Mesendoderm (in vitro differentiated cells): ENCODE measurements around the gene IGDCC3.

Source experiments
- DNase-seq: peaks from one replicate; pipeline ENCODE4 v3.0.0; 2013
- H2AK5ac ChIP-seq: 2 replicates; pipeline ENCODE4 v1.6.1; 2013; ENCODE audit warnings: low read length, inconsistent platforms
- H2BK120ac ChIP-seq: 2 replicates; pipeline ENCODE4 v1.6.1; 2013; ENCODE audit warnings: low read depth, mild to moderate bottlenecking, low read length, moderate library complexity, mixed read lengths
- H2BK15ac ChIP-seq: replicated peaks from 2 replicates; pipeline ENCODE4 v1.6.1; 2013; ENCODE audit warnings: low read depth, mild to moderate bottlenecking, moderate library complexity
- H2BK5ac ChIP-seq: 2 replicates; pipeline ENCODE4 v1.6.1; 2013; ENCODE audit warnings: low read length, inconsistent platforms
- H3K18ac ChIP-seq: 2 replicates; pipeline ENCODE4 v1.6.1; 2013; ENCODE audit warnings: mild to moderate bottlenecking, low read length, mixed read lengths
- H3K23ac ChIP-seq: one replicate; pipeline ENCODE4 v1.6.1; 2013; ENCODE audit warnings: low read length
- H3K27ac ChIP-seq: 2 replicates; pipeline ENCODE4 v1.5.1; 2013; ENCODE audit warnings: low read depth, mild to moderate bottlenecking, inconsistent platforms, low read length, moderate library complexity
- H3K27me3 ChIP-seq: 2 replicates; pipeline ENCODE4 v1.6.1; 2013; ENCODE audit warnings: low read length, control low read depth, mild to moderate bottlenecking, inconsistent platforms; ENCODE audit not compliant: insufficient read depth, poor library complexity
- H3K36me3 ChIP-seq: 2 replicates; pipeline ENCODE4 v1.6.1; 2013; ENCODE audit warnings: low read length, inconsistent platforms; ENCODE audit not compliant: control insufficient read depth, insufficient read depth
- H3K4ac ChIP-seq: one replicate; pipeline ENCODE4 v1.6.1; 2013; ENCODE audit warnings: low read depth, mild to moderate bottlenecking, low read length, moderate library complexity
- H3K4me1 ChIP-seq: 2 replicates; pipeline ENCODE4 v1.6.1; 2013; ENCODE audit warnings: low read depth, low read length, inconsistent platforms; ENCODE audit not compliant: control insufficient read depth
- H3K4me2 ChIP-seq: 2 replicates; pipeline ENCODE4 v1.6.1; 2013; ENCODE audit warnings: low read length
- H3K4me3 ChIP-seq: 2 replicates; pipeline ENCODE4 v1.5.1; 2013; ENCODE audit warnings: mild to moderate bottlenecking, low read length
- H3K56ac ChIP-seq: one replicate; pipeline ENCODE4 v1.6.1; 2013; ENCODE audit warnings: low read length
- H3K79me1 ChIP-seq: 2 replicates; pipeline ENCODE4 v1.6.1; 2013; ENCODE audit warnings: low read length, inconsistent platforms
- H3K79me2 ChIP-seq: 2 replicates; pipeline ENCODE4 v1.6.1; 2013; ENCODE audit warnings: mild to moderate bottlenecking, low read length; ENCODE audit not compliant: control insufficient read depth, insufficient read depth
- H3K9ac ChIP-seq: 2 replicates; pipeline ENCODE4 v1.6.1; 2013; ENCODE audit warnings: low read length, inconsistent platforms
- H4K5ac ChIP-seq: one replicate; pipeline ENCODE4 v1.6.1; 2013; ENCODE audit warnings: low read length
- H4K8ac ChIP-seq: one replicate; pipeline ENCODE4 v1.6.1; 2013; ENCODE audit warnings: low read depth, mild to moderate bottlenecking, control low read depth, low read length, moderate library complexity
- WGBS: extraction: QIAGEN DNeasy Blood & Tissue Kit; methylation state at CpG from one replicate; pipeline ENCODE4 v1.1.7; 2013; ENCODE audit warnings: low lambda C conversion rate, missing lambda C conversion rate; ENCODE audit not compliant: insufficient coverage; ENCODE audit errors: extremely low coverage; 5-methylcytosine and 5-hydroxymethylcytosine counted together

IGDCC3 gene

DNA sequence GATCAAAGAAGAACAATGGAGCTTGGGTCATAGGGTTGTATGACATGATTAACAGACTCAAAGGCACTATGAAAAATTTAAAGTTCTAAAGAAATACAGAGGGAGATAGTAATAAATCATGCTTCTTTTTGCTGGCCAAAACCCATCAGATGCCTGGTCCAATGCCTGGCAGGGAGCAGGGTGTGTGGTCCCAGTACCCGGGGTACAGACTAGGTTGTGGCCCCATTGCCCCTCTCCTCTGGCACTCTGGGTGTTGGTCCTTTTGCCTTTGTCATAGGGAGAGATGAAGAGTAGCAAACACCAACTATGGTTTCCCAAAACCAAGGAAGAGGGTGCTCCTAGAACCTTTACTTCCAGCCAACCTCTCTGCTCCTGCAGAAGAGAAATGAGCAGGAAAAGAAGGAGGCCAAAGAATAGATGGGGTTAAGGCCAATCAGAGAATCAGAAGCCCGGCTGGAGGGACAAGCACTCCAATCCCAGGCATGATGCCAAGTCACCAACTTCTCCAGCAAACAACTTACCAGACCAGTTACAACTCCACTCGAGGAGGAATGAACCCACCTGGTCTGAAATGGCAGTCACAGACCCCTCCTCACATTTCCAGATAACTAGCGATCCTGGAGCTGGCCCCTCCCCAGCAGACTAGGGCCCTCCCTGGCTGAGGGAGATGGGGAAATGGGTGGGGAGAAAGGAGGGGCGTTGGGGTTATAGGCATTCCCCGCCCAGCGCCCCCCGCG lies 1.8 kb downstream of the IGDCC3 start:
- peaks cover 11% of the 10 kb centered on the region for H3K79me1 ChIP-seq
- no peak for DNase-seq
- peak overlapping the region; percentile 60 for H3K4me2 ChIP-seq
- H2BK5ac ChIP-seq, result no peak overlapping the region
- H3K27ac ChIP-seq, result no peak overlapping the region
- no peak overlapping the region for H2BK120ac ChIP-seq
- peaks cover 2% of the 10 kb centered on the region for H3K36me3 ChIP-seq
- no peak overlapping the region for H4K8ac ChIP-seq
- H3K4ac ChIP-seq, result no peak overlapping the region
- peak overlapping the region; percentile 62 for H3K56ac ChIP-seq
- H3K4me3 ChIP-seq, result peak overlapping the region; percentile 13
- WGBS, result no CpG with 5 or more reads among the region's 9 CpGs
- H3K18ac ChIP-seq, result peak overlapping the region; percentile 46
- peak overlapping the region; percentile 10 for H2AK5ac ChIP-seq
- H3K4me1 ChIP-seq, result peaks cover 6% of the 10 kb centered on the region
- H3K79me2 ChIP-seq, result peaks cover 13% of the 10 kb centered on the region
- no peak overlapping the region for H4K5ac ChIP-seq
- no peaks in the 10 kb centered on the region for H3K27me3 ChIP-seq
- H3K23ac ChIP-seq, result no peak overlapping the region
- peak overlapping the region; percentile 52 for H3K9ac ChIP-seq
- H2BK15ac ChIP-seq, result no peak overlapping the region

DNA sequence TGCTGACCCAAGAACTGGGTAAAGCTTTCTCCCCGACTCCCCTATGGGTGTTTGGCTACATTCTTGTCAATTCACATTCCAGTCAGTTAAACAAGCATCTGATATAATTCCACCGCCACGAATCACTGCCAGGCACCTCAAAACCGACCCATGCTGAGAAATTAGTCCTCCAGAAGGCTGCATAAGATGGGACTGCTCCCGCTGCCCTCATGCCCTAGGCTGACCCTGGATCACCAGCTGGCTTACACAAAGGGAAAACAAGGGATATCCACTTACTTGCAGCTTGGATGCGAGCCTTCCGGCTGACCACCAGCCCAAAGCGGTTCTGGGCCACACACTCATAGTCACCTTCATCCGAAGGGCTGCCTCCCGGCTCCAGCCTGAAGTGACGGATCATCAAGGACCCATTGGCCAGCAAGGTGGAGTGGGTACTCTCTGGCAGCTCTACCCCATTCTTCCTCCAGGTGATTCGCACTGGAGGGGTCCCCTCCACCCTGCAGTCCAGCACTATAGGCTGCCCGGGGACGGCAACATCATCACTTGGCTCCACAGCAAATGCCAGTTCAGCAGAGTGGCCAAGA lies 2.9 kb downstream of the IGDCC3 start:
- no peak overlapping the region for H4K8ac ChIP-seq
- peaks cover 14% of the 10 kb centered on the region for H3K79me1 ChIP-seq
- H3K36me3 ChIP-seq, result peaks cover 2% of the 10 kb centered on the region
- no peak overlapping the region for H3K27ac ChIP-seq
- peaks cover 16% of the 10 kb centered on the region for H3K79me2 ChIP-seq
- no peak overlapping the region for H2BK15ac ChIP-seq
- no peak overlapping the region for H3K18ac ChIP-seq
- no peak overlapping the region for H3K4me2 ChIP-seq
- WGBS, result no CpG with 5 or more reads among the region's 14 CpGs
- H3K56ac ChIP-seq, result peak overlapping the region; percentile 15
- no peak overlapping the region for H4K5ac ChIP-seq
- peak; percentile 73 for DNase-seq
- H2AK5ac ChIP-seq, result no peak overlapping the region
- peaks cover 6% of the 10 kb centered on the region for H3K4me1 ChIP-seq
- no peak overlapping the region for H3K9ac ChIP-seq
- H3K23ac ChIP-seq, result no peak overlapping the region
- H2BK120ac ChIP-seq, result no peak overlapping the region
- no peaks in the 10 kb centered on the region for H3K27me3 ChIP-seq
- H3K4me3 ChIP-seq, result no peak overlapping the region
- no peak overlapping the region for H3K4ac ChIP-seq
- H2BK5ac ChIP-seq, result no peak overlapping the region

GRCh38 chr15:65374334-65374733 lies 3.5 kb downstream of the IGDCC3 start:
- Histone ChIP-seq H3K4me1 (peaks cover 7% of the 10 kb centered on the region), H3K36me3 (peaks cover 2% of the 10 kb centered on the region)
- WGBS, result no CpG with 5 or more reads among the region's 3 CpGs

DNA sequence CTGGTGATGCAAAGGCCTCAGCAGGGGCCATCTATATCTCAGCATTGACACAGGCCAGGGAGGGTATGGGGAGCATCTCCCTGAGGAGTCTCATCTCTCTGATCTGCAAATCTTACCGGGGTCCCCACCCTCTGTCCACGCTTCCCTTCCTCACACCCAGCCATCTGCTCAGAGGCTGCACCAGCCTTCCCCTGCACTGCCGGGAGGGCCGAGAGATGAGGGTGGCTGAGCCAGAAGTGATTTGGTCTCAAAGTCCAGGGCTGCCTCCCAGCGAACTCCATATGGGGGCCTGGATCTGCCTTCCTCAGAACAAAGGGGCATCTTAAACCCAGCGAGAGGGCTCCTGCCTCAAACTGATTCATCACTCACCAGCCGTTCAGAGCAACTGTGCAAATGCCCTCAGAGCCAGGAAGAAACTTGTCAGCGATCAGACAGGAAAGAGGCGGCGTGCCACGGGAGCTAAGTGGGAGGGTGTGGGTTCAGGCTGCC lies 4.6 kb downstream of the IGDCC3 start:
- Histone ChIP-seq H3K27me3 (no peaks in the 10 kb centered on the region), H3K79me2 (peaks cover 16% of the 10 kb centered on the region), H3K79me1 (peaks cover 14% of the 10 kb centered on the region), H3K4me1 (peaks cover 18% of the 10 kb centered on the region), H3K9ac (no peak overlapping the region), H3K27ac (no peak overlapping the region), H3K4me3 (no peak overlapping the region), H2AK5ac (no peak overlapping the region), H3K18ac (no peak overlapping the region), H2BK15ac (no peak overlapping the region), H4K5ac (no peak overlapping the region), H4K8ac (no peak overlapping the region), H3K23ac (no peak overlapping the region), H3K4ac (no peak overlapping the region), H2BK120ac (no peak overlapping the region), H3K36me3 (peaks cover 2% of the 10 kb centered on the region), H3K4me2 (no peak overlapping the region), H2BK5ac (no peak overlapping the region), H3K56ac (no peak overlapping the region)
- no peak for DNase-seq
- no CpG with 5 or more reads among the region's 11 CpGs for WGBS

More at GRCh38 chr15:65374334-65374733, 3.5 kb downstream of the IGDCC3 start:
- H2BK120ac ChIP-seq, result no peak overlapping the region
- DNase-seq, result no peak
- H3K9ac ChIP-seq, result no peak overlapping the region
- no peak overlapping the region for H3K4me2 ChIP-seq
- peaks cover 16% of the 10 kb centered on the region for H3K79me2 ChIP-seq
- H3K4ac ChIP-seq, result no peak overlapping the region
- no peak overlapping the region for H3K4me3 ChIP-seq
- H4K5ac ChIP-seq, result no peak overlapping the region
- no peak overlapping the region for H3K23ac ChIP-seq
- no peak overlapping the region for H4K8ac ChIP-seq
- H3K27ac ChIP-seq, result no peak overlapping the region
- H2BK5ac ChIP-seq, result no peak overlapping the region
- H3K27me3 ChIP-seq, result no peaks in the 10 kb centered on the region
- no peak overlapping the region for H2AK5ac ChIP-seq
- H2BK15ac ChIP-seq, result no peak overlapping the region
- H3K56ac ChIP-seq, result no peak overlapping the region
- H3K79me1 ChIP-seq, result peaks cover 14% of the 10 kb centered on the region
- H3K18ac ChIP-seq, result no peak overlapping the region

GRCh38 chr15:65372787-65373067 lies 5.1 kb downstream of the IGDCC3 start:
- no peak overlapping the region for H3K18ac ChIP-seq
- H2BK120ac ChIP-seq, result no peak overlapping the region
- no peak overlapping the region for H4K5ac ChIP-seq
- no peak overlapping the region for H3K4me2 ChIP-seq
- H3K23ac ChIP-seq, result no peak overlapping the region
- peaks cover 20% of the 10 kb centered on the region for H3K4me1 ChIP-seq
- H3K27me3 ChIP-seq, result no peaks in the 10 kb centered on the region
- peaks cover 14% of the 10 kb centered on the region for H3K79me1 ChIP-seq
- peaks cover 2% of the 10 kb centered on the region for H3K36me3 ChIP-seq
- H3K27ac ChIP-seq, result no peak overlapping the region
- no CpG with 5 or more reads among the region's 4 CpGs for WGBS
- no peak overlapping the region for H2BK15ac ChIP-seq
- no peak for DNase-seq
- peaks cover 16% of the 10 kb centered on the region for H3K79me2 ChIP-seq
- no peak overlapping the region for H2AK5ac ChIP-seq
- H3K56ac ChIP-seq, result no peak overlapping the region
- H4K8ac ChIP-seq, result no peak overlapping the region
- no peak overlapping the region for H2BK5ac ChIP-seq
- no peak overlapping the region for H3K4ac ChIP-seq
- H3K9ac ChIP-seq, result peak overlapping the region; percentile 22
- H3K4me3 ChIP-seq, result no peak overlapping the region
